Activated CD4-positive, alpha-beta T cell treated with anti-CD3 and anti-CD28 coated beads, Interleukin-10, Interleukin-2, amounts not matched to agents 100 ng/mL and 50 ng/mL, durations not matched to agents 16 hours and 8 hours (primary cell): Measurements from ENCODE around the gene CASK.

Experiments used
- DNase-seq: peaks from one replicate; pipeline ENCODE4 v3.0.0-alpha.2; 2020

Gene CASK

GRCh38 chrX:41827886-41828285, 95.5 kb downstream of the CASK start:
- DNase-seq, result no peak

GRCh38 chrX:41825796-41826195, 97.6 kb downstream of the CASK start:
- DNase-seq, result no peak

GRCh38 chrX:41824551-41824950, 98.8 kb downstream of the CASK start:
- no peak for DNase-seq

GRCh38 chrX:41823402-41823801, 100.0 kb downstream of the CASK start:
- DNase-seq, result no peak

GRCh38 chrX:41822892-41823291, 100.5 kb downstream of the CASK start:
- DNase-seq, result no peak

GRCh38 chrX:41808047-41808446, 115.3 kb downstream of the CASK start:
- DNase-seq, result no peak

- no peak for DNase-seq
These were observed 120.4 kb downstream of the CASK start for GRCh38 chrX:41802958-41803357.

- DNase-seq, result no peak
These were observed 123.7 kb downstream of the CASK start for GRCh38 chrX:41799661-41800060.

GRCh38 chrX:41796577-41796976, 126.8 kb downstream of the CASK start:
- peak; percentile 29 for DNase-seq

GRCh38 chrX:41796046-41796445, 127.3 kb downstream of the CASK start:
- peak; percentile 26 for DNase-seq

GRCh38 chrX:41789374-41789773, 134.0 kb downstream of the CASK start:
- no peak for DNase-seq

GRCh38 chrX:41785685-41786084, 137.7 kb downstream of the CASK start:
- DNase-seq, result no peak

GRCh38 chrX:41781500-41781899, 141.9 kb downstream of the CASK start:
- DNase-seq, result peak; percentile 49

GRCh38 chrX:41779941-41780340, 143.4 kb downstream of the CASK start:
- no peak for DNase-seq

- no peak for DNase-seq
These were observed 144.3 kb downstream of the CASK start for GRCh38 chrX:41779030-41779564.

GRCh38 chrX:41761702-41762101, 161.7 kb downstream of the CASK start:
- DNase-seq, result no peak

- DNase-seq, result no peak
These were observed 162.2 kb downstream of the CASK start for GRCh38 chrX:41761169-41761568.

- DNase-seq, result peak; percentile 55
These were observed 163.5 kb downstream of the CASK start for GRCh38 chrX:41759817-41760216.

- DNase-seq, result no peak
These were observed 165.0 kb downstream of the CASK start for GRCh38 chrX:41758401-41758800.

GRCh38 chrX:41750716-41751115, 172.6 kb downstream of the CASK start:
- no peak for DNase-seq

GRCh38 chrX:41739871-41740270, 183.5 kb downstream of the CASK start:
- DNase-seq, result no peak

- DNase-seq, result peak; percentile 51
These were observed 186.3 kb downstream of the CASK start for GRCh38 chrX:41737065-41737464.

GRCh38 chrX:41734530-41734929, 188.8 kb downstream of the CASK start:
- no peak for DNase-seq

- DNase-seq, result peak; percentile 74
These were observed 189.4 kb downstream of the CASK start for GRCh38 chrX:41733939-41734338.

GRCh38 chrX:41732260-41732659, 191.1 kb downstream of the CASK start:
- DNase-seq, result no peak

- no peak for DNase-seq
These were observed 193.3 kb downstream of the CASK start for GRCh38 chrX:41730081-41730480.
